Forelimb muscle (tissue), 1 donor: ENCODE measurements around the gene CATSPERE. TPM values are rescaled to one million over a fixed set of nuclear protein-coding genes. Genes with fewer than 3 reads are reported as not detected.
"Not testable (repeated sequence)": the region's sequence is repeated elsewhere in the genome, so short reads cannot be mapped to it uniquely, and the experiment has no call there.

Experiments used
- DNase-seq: peaks from one replicate; pipeline ENCODE4 v3.0.0-alpha.2; 2013; ENCODE audit warnings: low read depth
- polyA plus RNA-seq: library from polyadenylated mRNA; unstranded; fragments of 120-200 nt; gene quantifications from one replicate; pipeline ENCODE4 v1.2.1, GENCODE V29; 2013; ENCODE audit not compliant: insufficient read length

CATSPERE gene
- polyA plus RNA-seq, 1 donor: 0.77 TPM

DNA sequence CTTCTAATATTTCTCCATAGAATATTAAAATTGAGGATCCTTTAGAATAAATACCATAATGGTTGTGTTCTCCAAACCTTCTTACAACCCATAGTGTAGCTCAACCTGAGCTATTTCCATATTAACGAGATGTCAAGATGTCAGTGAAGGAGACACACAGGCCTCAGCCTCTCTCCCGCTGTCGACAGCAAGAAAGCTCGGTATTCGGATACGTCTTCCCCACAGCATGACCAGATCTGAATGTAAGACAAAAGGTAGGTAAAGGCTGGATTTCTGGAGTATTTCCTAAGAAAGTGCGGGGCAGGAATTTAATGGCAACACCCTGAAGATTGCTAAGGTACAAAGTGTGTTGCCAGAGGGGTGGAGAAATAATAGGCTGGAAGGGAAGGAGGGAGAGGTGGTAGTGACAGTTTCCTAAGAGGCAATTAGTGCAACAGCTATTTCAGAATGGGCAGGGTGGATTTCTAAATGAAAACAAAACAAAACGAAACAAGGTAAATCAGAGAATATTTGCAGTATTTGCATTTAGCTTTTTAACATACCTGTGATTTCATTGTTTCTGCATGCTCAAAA lies 11.1 kb upstream of the CATSPERE start:
- no peak for DNase-seq

DNA sequence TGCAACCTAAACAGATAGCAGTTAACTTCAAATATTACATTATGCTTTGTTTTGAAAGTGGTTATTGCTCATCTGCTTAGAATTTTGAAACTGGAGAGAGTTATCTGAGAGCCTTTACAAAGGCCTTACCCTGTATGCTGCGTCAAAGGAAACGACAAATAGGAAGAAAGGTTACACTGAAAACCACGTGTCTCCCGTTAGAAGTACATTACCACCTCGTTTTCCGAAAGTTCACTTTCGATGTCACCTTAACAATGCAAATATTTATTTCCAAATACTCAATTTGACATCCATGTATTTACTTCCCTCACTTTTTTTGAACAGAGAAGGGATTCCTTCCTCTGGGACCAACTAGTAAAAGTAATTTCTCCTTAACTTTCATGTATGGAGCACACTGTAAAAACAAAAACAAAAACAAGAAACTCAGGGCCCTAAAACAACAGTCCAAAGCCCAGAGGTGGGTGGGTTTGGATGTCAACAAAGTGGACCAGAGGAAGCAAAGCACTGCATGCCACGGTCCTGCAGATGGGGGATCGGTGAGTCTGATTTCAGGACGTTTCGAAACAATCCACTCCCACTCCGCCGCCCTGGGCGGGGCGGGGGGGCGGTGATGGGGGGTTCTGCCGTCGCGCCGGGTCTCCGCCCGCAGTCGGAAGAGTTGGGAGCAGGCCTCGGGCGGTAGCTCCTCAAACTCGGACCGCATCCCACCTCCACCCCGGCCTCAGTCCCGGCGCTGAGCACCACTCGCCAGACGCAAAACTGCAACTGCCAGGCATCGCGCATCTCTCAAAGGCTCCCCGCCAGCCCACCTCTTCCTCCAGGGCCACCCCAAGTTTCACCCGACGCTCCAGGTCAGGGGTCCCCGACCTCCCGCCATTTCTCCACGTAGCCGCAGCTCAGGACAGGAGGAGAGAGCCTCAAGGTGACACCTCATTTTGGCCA lies 10.2 kb upstream of the CATSPERE start:
- DNase-seq: no peak

DNA sequence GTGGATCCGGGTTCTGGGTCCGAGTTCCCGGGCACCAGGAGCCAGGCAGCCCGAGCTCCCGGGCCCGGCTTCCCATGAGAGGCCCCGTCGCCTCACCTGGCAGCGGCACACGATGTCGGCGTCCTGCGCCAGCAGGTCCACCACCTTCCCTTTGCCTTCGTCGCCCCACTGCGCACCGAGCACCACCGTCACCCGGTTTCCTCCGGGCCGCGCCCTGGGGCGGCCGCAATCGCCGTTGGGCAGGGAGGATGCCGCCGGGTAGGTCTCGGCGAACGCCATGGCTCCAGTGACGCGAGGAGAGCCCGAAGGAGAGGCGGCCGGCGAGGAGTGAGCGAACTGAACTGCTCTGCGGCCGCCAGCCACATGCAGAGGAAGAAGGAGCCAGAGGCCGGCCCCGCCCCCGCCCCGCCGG lies 9.5 kb upstream of the CATSPERE start, which contains the start of gene ADSS2:
ADSS2 (minus strand) TSS at position 371 of the 412 bp plus-strand sequence; CDS start at position 279, 92 bp downstream.
- no peak for DNase-seq

DNA sequence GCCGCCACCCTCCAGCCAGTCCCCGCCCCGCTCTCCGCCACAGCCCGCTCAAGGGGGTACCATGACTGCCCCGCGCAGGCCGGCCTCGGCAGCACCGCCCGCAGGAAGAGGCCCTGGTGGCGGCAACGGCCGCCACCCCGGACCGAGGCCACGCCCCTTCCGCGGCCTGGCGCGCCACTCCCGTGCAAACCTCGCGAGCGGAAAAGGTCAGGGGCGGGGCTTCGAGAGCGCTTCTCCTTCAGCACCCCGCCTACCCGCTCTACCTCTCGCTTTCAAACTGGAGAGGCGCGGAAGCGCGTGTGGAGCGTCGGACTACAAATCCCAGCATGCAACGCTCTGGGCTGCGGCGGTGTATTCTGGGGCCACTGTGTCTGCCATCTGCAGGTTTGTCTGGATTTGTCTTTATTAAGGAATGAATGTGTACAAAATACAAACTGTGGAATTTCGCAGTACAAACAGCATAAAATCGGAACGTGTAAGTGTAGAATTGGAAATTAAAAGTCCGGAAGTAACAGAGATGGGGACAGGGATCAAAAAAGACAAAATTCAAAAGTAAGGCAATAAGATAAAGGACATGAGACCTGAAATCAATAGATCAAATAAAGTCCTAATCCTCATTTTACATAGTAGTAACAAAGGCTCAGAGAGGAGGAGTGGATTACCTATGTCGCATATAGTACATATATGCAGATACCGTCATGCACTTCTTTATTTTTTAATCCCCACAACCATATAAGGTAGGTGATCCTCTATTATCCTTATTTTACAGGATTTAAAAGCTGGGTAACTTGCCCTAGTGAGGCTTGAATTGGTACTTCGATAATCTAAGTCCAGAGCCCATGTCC lies 8.9 kb upstream of the CATSPERE start:
- peak; percentile 98 for DNase-seq

DNA sequence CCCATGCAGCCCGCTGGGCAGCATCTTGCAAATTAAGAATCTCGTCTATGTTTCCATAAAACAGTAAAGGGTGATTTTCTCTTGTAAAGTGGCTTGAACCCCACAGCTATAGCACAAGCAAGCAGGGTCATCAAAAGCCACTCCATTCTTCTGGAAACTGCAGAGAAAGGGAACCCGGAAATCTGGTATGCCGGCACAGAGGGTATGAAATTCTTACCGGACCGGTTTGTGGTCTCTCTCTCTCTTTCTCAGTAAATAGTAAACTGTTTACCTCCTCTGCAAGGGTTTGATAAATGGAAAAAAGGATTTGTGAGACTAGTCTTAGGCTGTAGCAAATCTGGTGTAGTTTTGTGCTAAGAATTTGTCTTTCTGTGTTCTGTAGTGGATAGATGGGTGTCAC lies 6.7 kb upstream of the CATSPERE start:
- DNase-seq: no peak

DNA sequence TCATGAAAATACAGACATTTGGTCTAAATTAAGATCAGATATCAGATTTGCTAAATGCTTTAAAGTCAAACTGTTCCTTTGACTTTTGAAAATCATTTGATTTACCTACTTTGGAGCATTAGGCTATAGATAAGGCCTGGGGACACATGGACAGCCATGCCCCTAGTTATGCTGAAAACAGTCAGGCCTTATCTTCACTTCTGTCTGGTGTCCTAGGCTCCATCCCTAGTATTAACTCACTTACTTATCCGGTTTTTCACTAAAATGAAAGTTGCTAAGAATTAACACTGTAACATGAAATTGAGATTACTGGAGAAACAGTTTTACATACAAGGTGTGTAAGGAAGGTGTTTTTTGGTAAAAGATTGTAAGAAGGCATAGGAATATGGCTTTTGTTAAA lies 4.5 kb upstream of the CATSPERE start:
- no peak for DNase-seq

DNA sequence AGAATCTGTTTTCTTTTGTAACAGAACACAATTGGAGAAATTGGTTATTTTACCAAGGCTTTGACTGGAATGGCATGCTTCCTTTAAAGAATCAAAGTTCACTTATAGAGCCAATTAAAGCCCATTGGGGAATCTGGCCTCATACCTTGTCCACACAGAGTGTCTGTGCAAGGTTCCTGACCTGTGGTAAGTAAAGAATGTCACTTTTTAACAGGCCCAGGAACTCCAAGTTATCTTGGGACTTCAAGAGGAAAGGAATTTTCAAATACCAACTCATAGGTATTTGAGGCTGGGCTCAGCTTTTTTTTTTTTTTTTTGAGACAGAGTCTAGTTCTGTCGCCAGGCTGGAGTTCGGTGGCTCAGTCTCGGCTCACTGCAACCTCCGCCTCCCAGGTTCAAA lies 2.3 kb upstream of the CATSPERE start:
- DNase-seq: no peak

DNA sequence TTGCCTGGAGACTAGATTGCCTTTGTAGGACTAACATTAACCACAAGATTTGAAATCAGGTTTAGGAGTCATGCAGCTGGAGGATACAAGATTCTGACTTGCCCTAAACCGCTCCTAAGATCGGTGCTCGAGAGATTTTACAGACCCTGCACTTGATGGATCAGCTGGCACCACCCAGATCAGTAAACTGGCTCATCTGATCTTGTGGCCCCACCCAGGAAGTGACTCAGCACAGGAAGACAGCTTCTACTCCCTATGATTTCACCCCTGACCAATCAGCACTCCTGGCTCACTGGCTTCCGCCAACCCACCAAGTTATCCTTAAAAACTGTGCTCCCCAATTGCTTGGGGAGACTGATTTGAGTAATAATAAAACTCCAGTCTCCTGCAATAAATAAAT lies 876 bp upstream of the CATSPERE start:
- no peak for DNase-seq

DNA sequence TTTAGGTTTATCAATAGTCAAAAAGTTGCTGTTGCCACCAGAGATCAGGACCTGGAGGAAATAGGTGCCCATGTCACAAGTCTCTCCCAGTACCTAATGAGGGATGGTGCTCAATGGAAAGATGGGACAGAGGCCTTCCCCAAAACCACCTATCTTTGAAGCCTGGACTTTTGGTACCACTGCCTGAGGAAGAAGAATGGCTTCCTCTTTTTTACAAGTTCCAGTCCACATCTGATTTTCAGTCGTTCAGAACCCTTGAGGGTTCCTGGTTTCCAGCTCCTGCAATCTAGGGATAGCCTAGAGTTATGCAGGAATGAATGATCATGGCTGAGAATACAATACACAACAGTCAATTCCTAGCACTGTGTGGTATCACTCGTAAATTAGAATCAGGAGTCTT lies 5.7 kb downstream of the CATSPERE start:
- DNase-seq: no peak

DNA sequence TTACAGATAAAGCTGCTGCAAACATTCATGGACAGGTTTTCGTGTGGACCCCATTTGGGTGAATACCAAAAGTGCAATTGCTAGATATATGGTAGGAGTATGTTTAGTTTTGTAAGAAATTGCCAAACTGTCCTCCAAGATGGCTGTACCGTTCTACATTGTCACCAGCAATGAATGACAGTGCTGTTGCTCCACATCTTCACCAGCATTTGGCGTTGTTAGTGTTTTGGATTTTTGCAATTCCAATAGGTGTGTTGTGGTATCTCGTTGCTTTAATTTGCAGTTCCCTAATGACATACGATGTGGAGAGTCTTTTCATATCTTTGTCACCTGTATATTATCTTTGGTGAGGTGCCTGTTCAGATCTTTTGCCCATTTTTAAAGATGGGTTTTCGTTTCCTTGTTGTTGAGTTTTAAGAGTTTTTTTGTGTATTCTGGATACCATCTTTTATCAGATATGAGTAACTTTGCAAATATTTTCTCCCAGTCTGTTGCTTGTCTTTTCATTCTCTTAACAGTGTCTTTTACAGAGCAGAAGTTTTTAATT lies 12.1 kb downstream of the CATSPERE start:
- DNase-seq: no peak

DNA sequence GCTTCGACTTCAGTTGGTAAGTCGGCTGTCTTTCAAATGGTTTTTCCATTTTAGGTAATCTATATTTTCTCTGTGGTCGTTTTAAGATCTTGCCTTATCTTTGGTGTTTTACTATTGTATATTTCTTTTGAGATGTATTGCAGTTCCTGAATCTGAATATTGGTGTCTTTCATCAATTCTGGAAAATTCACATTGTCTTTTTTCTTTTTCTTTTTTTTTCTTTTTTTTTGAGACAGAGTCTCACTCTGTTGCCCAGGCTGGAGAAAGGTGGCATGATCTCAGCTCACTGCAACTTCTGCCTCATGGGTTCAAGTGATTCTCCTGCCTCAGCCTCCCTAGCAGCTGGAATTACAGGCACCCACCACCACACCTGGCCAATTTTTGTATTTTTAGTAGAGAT lies 23.9 kb downstream of the CATSPERE start:
- DNase-seq: not testable (repeated sequence)

DNA sequence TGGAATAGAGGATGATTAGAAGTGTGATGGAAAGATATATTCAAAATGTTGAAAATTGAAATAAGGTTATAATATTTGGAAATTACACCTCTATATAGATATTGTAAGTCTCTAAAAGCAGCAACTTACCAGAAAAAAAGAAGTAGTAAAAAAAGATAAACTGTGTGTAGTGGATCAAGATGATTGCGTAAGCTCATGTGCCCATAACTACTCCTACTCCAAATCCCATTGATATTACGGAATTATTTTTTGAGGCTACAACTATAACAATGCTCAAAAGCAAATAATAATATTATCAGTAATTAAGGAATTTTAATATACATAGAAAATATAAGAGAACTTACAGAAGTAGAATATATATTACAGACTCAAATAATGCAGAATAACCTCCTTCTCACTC lies 33.6 kb downstream of the CATSPERE start:
- DNase-seq: no peak

DNA sequence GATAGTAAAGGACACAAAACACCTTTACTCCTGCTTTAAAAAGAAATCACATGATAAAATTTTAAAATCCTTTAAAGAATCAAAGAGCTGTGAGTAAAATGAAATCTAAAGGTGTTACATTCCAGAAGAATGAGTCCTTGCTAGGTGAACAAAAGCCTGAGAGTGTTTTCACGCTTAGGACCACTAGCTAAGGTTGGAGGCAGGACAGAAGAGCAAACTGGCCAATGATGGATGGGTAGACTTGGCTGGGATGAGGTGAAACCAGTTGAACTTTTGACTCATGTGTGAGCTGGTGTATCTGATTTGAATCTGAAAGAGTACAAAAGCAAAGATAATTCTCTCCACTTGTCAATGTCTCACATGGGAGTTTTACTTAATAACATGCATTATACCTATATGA lies 35.1 kb downstream of the CATSPERE start:
- DNase-seq: no peak

DNA sequence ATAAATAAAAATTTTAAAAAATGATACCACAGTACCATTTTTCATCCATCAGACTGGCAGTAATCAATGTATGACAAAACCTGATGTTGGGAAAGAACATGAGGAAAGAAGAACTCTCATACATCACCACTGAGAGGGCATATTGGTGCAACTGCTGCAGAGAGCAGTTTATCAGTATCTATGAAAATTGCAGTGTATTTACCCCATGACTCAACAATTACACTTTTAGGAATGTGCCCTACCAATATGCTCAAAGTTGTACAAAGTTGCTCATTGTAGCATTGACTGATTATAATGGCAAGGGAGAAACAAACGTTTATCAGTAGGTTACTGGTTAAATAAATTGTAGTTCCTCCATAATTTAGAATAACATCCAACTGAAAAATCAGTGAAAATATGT lies 36.7 kb downstream of the CATSPERE start:
- no peak for DNase-seq

DNA sequence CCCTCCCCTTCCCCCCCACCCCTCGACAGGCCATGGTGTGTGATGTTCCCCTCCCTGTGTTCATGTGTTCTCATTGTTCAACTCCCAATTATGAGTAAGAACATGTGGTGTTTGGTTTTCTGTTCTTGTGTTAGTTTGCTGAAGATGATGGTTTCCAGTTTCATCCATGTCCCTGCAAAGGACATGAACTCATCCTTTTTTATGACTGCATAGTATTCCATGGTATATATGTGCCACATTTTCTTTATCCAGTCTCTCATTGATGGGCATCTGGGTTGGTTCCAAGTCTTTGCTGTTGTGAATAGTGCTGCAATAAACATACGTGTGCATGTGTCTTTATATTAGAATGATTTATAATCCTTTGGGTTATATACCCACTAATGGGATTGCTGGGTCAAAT lies 38.4 kb downstream of the CATSPERE start:
- not testable (repeated sequence) for DNase-seq

DNA sequence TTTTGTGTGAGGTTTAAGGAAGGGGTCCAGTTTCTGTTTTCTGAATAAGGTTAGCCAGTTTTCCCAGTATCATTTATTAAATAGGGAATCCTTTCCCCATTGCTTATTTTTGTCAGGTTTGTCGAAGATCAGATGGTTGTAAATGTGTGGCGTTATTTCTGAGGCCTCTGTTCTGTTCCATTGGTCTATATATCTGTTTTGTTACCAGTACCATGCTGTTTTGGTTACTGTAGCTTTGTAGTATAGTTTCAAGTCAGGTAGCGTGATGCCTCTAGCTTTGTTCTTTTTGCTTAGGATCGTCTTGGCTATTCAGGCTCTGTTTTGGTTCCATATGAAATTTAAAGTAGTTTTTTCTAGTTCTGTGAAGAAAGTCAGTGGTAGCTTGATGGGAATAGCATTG lies 39.4 kb downstream of the CATSPERE start:
- not testable (repeated sequence) for DNase-seq

DNA sequence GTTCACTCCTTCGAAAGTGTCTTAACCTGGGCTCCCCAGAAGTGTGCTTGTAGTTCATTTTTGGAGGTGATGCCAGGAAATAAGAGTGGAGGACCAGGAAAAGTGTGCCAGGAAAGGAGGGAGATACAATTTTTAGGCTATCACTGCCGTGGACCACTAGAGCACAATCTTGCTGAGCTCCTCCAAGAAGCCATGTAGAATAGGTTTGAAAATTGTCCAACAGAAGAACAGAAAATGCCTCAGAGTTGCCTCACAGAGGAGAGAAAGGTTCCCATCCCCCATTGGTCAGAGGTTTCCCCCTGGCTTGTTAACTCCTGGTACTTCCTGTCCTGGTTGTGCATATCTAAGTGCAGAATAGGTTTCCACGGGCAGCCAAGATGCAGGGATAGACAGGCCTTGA lies 41.6 kb downstream of the CATSPERE start:
- DNase-seq: no peak

DNA sequence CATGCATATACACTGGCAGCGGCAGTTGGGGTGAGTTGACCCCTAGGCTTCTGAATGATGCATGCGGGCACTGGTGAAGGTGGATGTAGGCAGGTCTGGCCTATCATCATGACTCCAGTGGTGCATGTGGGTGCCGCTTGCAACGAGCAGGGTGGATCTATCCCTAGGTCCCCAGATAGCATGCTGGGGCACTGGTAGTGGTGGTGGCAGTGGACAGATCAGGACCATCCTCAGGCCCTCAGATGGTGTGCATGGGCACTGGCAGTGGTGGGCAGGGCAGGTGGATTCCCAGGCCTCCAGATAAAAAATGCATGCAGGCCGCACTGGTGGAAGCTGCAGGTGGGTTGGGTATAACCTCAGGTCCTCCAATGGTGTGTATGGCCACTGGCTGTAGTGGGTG lies 52.4 kb downstream of the CATSPERE start:
- no peak for DNase-seq

DNA sequence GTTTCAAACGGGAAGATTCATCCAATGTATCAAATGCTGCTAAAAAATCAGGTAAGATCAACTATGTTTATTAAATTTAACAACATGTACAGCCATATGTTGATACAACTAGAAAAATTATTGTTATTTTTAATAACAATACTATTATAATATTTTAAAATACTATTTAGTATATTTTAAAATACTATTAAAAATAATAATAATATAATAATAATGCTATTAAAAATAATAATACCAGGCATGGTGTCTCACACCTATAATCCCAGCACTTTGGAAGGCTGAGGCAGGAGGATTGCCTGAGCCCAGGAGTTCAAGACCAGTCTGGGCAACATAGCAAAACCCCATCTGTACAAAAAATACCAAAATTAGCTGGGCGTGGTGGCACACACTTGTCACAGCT lies 54.6 kb downstream of the CATSPERE start:
- DNase-seq: no peak

DNA sequence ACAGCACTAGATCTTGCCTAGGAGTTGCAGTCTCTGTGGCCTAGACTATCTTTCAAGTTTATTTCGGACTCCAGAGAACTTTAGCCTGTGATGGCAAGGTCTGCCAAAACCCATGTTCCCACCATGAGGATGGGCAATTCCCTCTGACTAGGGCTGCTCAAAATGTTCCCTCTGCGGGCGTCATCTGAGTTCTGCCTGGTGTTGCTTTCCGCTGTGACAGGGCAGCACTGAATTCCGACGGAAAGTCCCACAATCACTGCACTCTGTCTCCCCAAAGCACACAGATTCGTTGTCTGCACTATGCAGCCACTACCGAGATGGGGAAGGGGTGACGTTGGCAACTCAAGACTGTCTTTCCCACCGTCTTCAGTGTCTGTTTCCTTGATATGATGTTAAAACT lies 75.2 kb downstream of the CATSPERE start:
- no peak for DNase-seq

DNA sequence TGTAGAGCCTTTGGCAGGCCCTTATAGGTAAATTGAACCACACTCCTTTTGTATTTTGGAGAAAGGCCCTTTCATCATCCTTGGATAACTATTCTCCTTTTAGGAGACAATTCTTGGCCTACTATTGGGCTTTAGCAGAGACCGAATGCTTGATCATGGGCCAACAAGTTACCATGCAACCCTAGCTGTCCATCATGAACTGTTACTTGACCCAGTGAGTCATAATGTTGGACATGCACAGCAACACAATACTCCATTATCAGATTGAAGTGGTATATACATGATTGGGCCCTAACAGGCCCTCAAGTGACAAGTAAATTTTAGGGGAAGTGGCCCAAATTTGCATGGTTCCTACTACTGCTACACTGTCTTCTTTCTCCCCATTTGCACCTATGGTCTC lies 84.4 kb downstream of the CATSPERE start:
- DNase-seq: no peak

DNA sequence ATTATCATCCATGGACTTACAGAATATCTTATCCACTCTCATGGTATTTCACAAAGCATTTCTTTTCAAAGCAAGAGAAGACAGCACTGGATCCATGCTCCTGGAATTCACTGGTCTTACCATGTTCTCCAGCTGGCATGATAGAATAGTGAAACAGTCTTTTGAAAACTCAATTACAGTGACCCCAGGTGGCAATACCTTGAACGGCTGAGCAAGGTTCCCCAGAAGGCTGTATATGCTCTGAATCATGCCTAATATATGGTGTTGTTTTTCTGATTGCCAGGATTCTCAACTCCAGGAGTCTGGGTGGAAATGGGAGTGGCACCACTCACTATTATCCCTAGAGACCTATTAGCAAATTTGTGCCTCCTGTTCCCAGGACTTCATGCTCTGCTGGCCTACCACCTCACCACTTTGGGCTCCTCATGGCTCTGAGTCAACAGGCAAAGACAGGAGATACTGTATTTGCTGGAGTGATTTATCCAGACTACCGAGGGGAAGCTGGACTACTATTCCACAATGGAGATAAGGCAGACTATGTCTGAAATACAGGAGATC lies 87.6 kb downstream of the CATSPERE start:
- no peak for DNase-seq
